SK-N-SH treated with all-trans-retinoic acid at 6 μM for 48 hours (cell line): ENCODE results near the gene VCPKMT.

Experiments
- ATAC-seq: fragments of 200-7000 bp; cut with Tn5 transposase; 3 replicates; pipeline ENCODE4 v1.9.1; 2020; ENCODE audit warnings: mild to moderate bottlenecking, moderate library complexity
- CREB5 ChIP-seq: fragments of 250-450 bp; sonication (Bioruptor Pico); IDR thresholded peaks from 2 replicates; pipeline ENCODE4 v1.5.1; 2020; ENCODE audit warnings: low read depth, mild to moderate bottlenecking, moderate library complexity
- CSDC2 ChIP-seq: fragments of 250-450 bp; sonication (Bioruptor Pico); IDR thresholded peaks from 2 replicates; pipeline ENCODE4 v1.5.0; 2020; ENCODE audit warnings: mild to moderate bottlenecking, moderate library complexity
- CSRNP3 ChIP-seq: fragments of 250-450 bp; sonication (Bioruptor Pico); IDR thresholded peaks from 2 replicates; pipeline ENCODE4 v1.5.1; 2021; ENCODE audit warnings: mild to moderate bottlenecking, moderate library complexity
- ESRRG ChIP-seq: fragments of 250-450 bp; sonication (Bioruptor Pico); IDR thresholded peaks from 2 replicates; pipeline ENCODE4 v1.6.1; 2021; ENCODE audit warnings: mild to moderate bottlenecking
- GLIS3 ChIP-seq: fragments of 250-450 bp; sonication (Bioruptor Pico); IDR thresholded peaks from 2 replicates; pipeline ENCODE4 v1.5.0; 2020; ENCODE audit warnings: mild to moderate bottlenecking, moderate library complexity
- ISL1 ChIP-seq: fragments of 250-450 bp; sonication (Bioruptor Pico); IDR thresholded peaks from 2 replicates; pipeline ENCODE4 v2.1.2; 2022; ENCODE audit warnings: mild to moderate bottlenecking, moderate library complexity
- OSR1 ChIP-seq: fragments of 250-450 bp; sonication (Bioruptor Pico); IDR thresholded peaks from 2 replicates; pipeline ENCODE4 v1.8.0; 2022; ENCODE audit warnings: moderate library complexity, mild to moderate bottlenecking, inconsistent platforms
- POU6F1 ChIP-seq: fragments of 250-450 bp; sonication (Bioruptor Pico); IDR thresholded peaks from 2 replicates; pipeline ENCODE4 v1.8.0; 2021; ENCODE audit warnings: low read depth, mild to moderate bottlenecking, moderate library complexity, borderline replicate concordance
- PPARA ChIP-seq: fragments of 250-450 bp; sonication (Bioruptor Pico); IDR thresholded peaks from 2 replicates; pipeline ENCODE4 v1.5.0; 2020; ENCODE audit warnings: mild to moderate bottlenecking, borderline replicate concordance
- RARB ChIP-seq: fragments of 250-450 bp; sonication (Bioruptor Pico); IDR thresholded peaks from 2 replicates; pipeline ENCODE4 v1.8.0; 2021; ENCODE audit warnings: mild to moderate bottlenecking, moderate library complexity
- SNAI2 ChIP-seq: fragments of 250-450 bp; sonication (Bioruptor Pico); IDR thresholded peaks from 2 replicates; pipeline ENCODE4 v1.5.0; 2020; ENCODE audit warnings: mild to moderate bottlenecking, moderate library complexity
- TOX ChIP-seq: fragments of 250-450 bp; sonication (Bioruptor Pico); IDR thresholded peaks from 2 replicates; pipeline ENCODE4 v1.8.0; 2021; ENCODE audit warnings: mild to moderate bottlenecking, moderate library complexity, borderline replicate concordance
- TSHZ2 ChIP-seq: fragments of 250-450 bp; sonication (Bioruptor Pico); IDR thresholded peaks from 2 replicates; pipeline ENCODE4 v1.5.0; 2020; ENCODE audit warnings: mild to moderate bottlenecking, moderate library complexity
- ZC3H10 ChIP-seq: fragments of 250-450 bp; sonication (Bioruptor Pico); IDR thresholded peaks from 2 replicates; pipeline ENCODE4 v1.5.1; 2021; ENCODE audit warnings: mild to moderate bottlenecking, moderate library complexity
- ZFP3 ChIP-seq: fragments of 250-450 bp; sonication (Bioruptor Pico); IDR thresholded peaks from 2 replicates; pipeline ENCODE4 v1.5.0; 2020; ENCODE audit warnings: mild to moderate bottlenecking, moderate library complexity
- ZFP30 ChIP-seq: fragments of 450-650 bp; formaldehyde crosslinking; IDR thresholded peaks from 2 replicates; pipeline ENCODE4 v1.5.0; 2022; ENCODE audit warnings: mild to moderate bottlenecking, moderate library complexity
- ZNF70 ChIP-seq: fragments of 450-650 bp; formaldehyde crosslinking; IDR thresholded peaks from 2 replicates; pipeline ENCODE4 v1.5.0; 2020; ENCODE audit warnings: mild to moderate bottlenecking, moderate library complexity
- TF ChIP-seq, protein P1 (sequence below): fragments of 250-450 bp; sonication (Bioruptor Pico); IDR thresholded peaks from 2 replicates; pipeline ENCODE4 v1.8.0; 2020; ENCODE audit warnings: mild to moderate bottlenecking, moderate library complexity, borderline replicate concordance

The VCPKMT gene

GRCh38 chr14:50060871-50061663 is 55.3 kb downstream of the VCPKMT start:
- ATAC-seq, result peak; percentile 77
- TF ChIP-seq PPARA (CRISPR knock-in tag), result no peak
- TF ChIP-seq SNAI2 (CRISPR knock-in tag), result 0 out of 2 replicates have a peak, but pooled peaks have one; percentile 25
- TF ChIP-seq POU6F1 (CRISPR knock-in tag), result 0 out of 2 replicates have a peak, but pooled peaks have one; percentile 54
- TF ChIP-seq, protein P1, sequence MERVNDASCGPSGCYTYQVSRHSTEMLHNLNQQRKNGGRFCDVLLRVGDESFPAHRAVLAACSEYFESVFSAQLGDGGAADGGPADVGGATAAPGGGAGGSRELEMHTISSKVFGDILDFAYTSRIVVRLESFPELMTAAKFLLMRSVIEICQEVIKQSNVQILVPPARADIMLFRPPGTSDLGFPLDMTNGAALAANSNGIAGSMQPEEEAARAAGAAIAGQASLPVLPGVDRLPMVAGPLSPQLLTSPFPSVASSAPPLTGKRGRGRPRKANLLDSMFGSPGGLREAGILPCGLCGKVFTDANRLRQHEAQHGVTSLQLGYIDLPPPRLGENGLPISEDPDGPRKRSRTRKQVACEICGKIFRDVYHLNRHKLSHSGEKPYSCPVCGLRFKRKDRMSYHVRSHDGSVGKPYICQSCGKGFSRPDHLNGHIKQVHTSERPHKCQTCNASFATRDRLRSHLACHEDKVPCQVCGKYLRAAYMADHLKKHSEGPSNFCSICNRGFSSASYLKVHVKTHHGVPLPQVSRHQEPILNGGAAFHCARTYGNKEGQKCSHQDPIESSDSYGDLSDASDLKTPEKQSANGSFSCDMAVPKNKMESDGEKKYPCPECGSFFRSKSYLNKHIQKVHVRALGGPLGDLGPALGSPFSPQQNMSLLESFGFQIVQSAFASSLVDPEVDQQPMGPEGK (CRISPR knock-in tag), result peak; percentile 42; the same call in 1 of the 2 replicates
- TF ChIP-seq TOX (CRISPR knock-in tag), result no peak
- 0 out of 2 replicates have a peak, but pooled peaks have one; percentile 60 for TF ChIP-seq ZC3H10 (CRISPR knock-in tag)
- TF ChIP-seq ISL1 (CRISPR knock-in tag), result peak; percentile 38
- TF ChIP-seq CREB5 (CRISPR knock-in tag), result no peak
- TF ChIP-seq TSHZ2 (CRISPR knock-in tag), result no peak; the same call in 1 of the 2 replicates
- no peak for TF ChIP-seq GLIS3 (CRISPR knock-in tag)
- TF ChIP-seq ZFP3 (CRISPR knock-in tag), result peak; percentile 61

DNA sequence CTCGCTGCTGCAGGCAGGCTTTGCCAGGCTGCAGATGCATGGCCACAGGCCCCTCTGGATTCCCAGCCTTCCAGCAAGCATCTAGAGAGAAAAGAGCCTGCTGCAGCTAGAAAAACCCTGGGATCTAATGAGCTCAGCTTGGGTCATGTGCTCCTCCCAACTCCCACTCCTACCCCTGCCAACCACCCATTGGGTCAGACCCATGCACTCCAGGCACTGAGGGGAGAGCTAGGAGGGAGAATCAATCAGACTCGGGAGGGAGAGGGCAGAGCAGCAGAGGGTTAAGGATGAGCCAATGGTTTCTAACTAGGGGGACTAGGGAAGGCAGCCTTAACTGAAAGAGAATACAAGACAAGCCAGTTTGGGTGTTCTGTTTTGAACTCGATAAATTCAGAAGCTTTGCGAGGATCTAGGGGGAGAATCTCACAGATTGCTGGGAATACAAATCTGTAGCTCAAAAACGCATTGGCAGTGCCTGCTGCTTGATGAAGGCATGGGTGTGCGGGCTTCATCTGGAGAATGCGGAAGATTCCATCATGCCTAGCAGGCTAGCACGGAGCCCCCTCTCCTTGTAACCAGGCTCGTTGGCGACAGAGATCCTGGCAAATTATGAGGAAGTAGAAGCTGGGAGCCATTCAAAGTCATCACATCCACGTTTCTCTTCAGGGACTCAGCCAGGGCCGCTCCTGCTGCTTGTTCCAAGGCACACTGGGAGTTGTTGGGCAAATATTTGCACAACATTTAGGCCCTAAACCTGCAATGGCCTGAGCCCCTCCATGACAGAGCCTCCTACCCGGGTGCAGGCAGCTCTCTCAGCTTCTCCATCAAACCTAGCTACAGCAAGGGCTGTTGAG is 56.4 kb downstream of the VCPKMT start:
- TF ChIP-seq SNAI2 (CRISPR knock-in tag) (no peak), ESRRG (CRISPR knock-in tag) (no peak), TSHZ2 (CRISPR knock-in tag) (no peak), OSR1 (no peak), PPARA (CRISPR knock-in tag) (no peak), ZFP30 (no peak), ZNF70 (CRISPR knock-in tag) (no peak), TOX (CRISPR knock-in tag) (no peak), CSRNP3 (CRISPR knock-in tag) (no peak), CSDC2 (CRISPR knock-in tag) (no peak), RARB (CRISPR knock-in tag) (no peak)
- TF ChIP-seq, all 23 proteins: peak for 0
- no peak for ATAC-seq
